B cell (primary cell): ENCODE measurements around the gene AOC2. TPM values are rescaled to one million over a fixed set of nuclear protein-coding genes. Genes with fewer than 3 reads are reported as not detected.

Source experiments
- ATAC-seq: fragments of 200-7000 bp; cut with Tn5 transposase; one replicate; pipeline ENCODE4 v1.10.0; 2021; ENCODE audit warnings: low read depth, mild to moderate bottlenecking, moderate number of reproducible peaks, moderate library complexity
- CTCF ChIA-PET: fragments of 350-600 bp; sonication (Branson Sonifier 250); formaldehyde crosslinking; loops from one replicate; lab custom pipeline; 2021; ENCODE audit warnings: antibody characterized with exemption, inconsistent platforms; lab: Charles Lee
- POLR2A ChIA-PET: fragments of 350-600 bp; sonication (Branson Sonifier 250); formaldehyde crosslinking; loops from one replicate; lab custom pipeline; 2021; ENCODE audit warnings: antibody characterized with exemption; lab: Charles Lee
- DNase-seq: peaks from one replicate; pipeline ENCODE4 v3.0.0; 2013
- H2AFZ ChIP-seq: 2 replicates; pipeline ENCODE4 v1.6.1; 2012; ENCODE audit warnings: mild to moderate bottlenecking, low read depth, low read length; ENCODE audit not compliant: insufficient read depth, poor library complexity, severe bottlenecking
- H3K27ac ChIP-seq, 2 donors: 1 replicate in 1 of 2; 2 replicates in 1 of 2; pipeline ENCODE4 v1.5.1; 2012 to 2013; ENCODE audit warnings: low read length in 2 of 2, mild to moderate bottlenecking in 2 of 2, moderate library complexity in 1 of 2
- H3K27me3 ChIP-seq, 4 experiments: fragments of 200-600 bp in 1 of 4; sonication (generic) in 1 of 4; replicated peaks in 1 of 4; 1 replicate in 2 of 4; 2 replicates in 2 of 4; pipeline versions ENCODE4 v1.6.1 to v1.7.0; 2013 to 2016; ENCODE audit warnings: low read length in 3 of 4, mild to moderate bottlenecking in 2 of 4, mixed read lengths in 1 of 4, moderate library complexity in 1 of 4; ENCODE audit not compliant: insufficient read depth in 4 of 4, control insufficient read depth in 3 of 4; ENCODE audit errors: control extremely low read depth in 1 of 4
- H3K36me3 ChIP-seq, 2 experiments: replicated peaks in 1 of 2; 1 replicate in 1 of 2; 2 replicates in 1 of 2; pipeline versions ENCODE4 v1.6.1 to v1.7.1; 2013; ENCODE audit warnings: low read length in 1 of 2; ENCODE audit not compliant: insufficient read depth in 2 of 2, control insufficient read depth in 1 of 2; ENCODE audit errors: control extremely low read depth in 1 of 2, extremely low read depth in 1 of 2
- H3K4me1 ChIP-seq, 2 donors: fragments of 200-600 bp in 1 of 2; sonication (generic) in 1 of 2; 1 replicate in 1 of 2; 2 replicates in 1 of 2; pipeline versions ENCODE4 v1.5.1 to v1.6.1; 2013 to 2017; ENCODE audit warnings: low read length in 2 of 2; ENCODE audit not compliant: control insufficient read depth in 2 of 2, insufficient read depth in 2 of 2
- H3K4me2 ChIP-seq: replicated peaks from 2 replicates; pipeline ENCODE3; 2012; ENCODE audit warnings: mild to moderate bottlenecking, low read depth, low read length; ENCODE audit not compliant: poor library complexity, severe bottlenecking
- H3K4me3 ChIP-seq, 5 experiments: fragments of 200-600 bp in 1 of 5; sonication (generic) in 1 of 5; 1 replicate in 3 of 5; 2 replicates in 2 of 5; pipeline versions ENCODE4 v1.5.1 to v1.7.0; 2011 to 2016; ENCODE audit warnings: low read length in 4 of 5, mild to moderate bottlenecking in 4 of 5, low read depth in 2 of 5, control low read depth in 1 of 5, moderate library complexity in 1 of 5; ENCODE audit not compliant: insufficient read depth in 1 of 5; ENCODE audit errors: control extremely low read depth in 1 of 5, extremely low read depth in 1 of 5
- H3K79me2 ChIP-seq: fragments of 200-600 bp; sonication (generic); one replicate; pipeline ENCODE4 v1.6.0; 2016; ENCODE audit warnings: low read length; ENCODE audit not compliant: control insufficient read depth, insufficient read depth
- H3K9ac ChIP-seq: fragments of 200-600 bp; sonication (generic); 2 replicates; pipeline ENCODE4 v1.6.1; 2017; ENCODE audit warnings: mild to moderate bottlenecking, low read length, moderate library complexity
- H3K9me3 ChIP-seq, 3 donors: one replicate each; pipeline versions ENCODE4 v1.6.1 to v1.7.1; 2013; ENCODE audit warnings: low read length in 2 of 3; ENCODE audit not compliant: control insufficient read depth in 2 of 3, insufficient read depth in 1 of 3; ENCODE audit errors: control extremely low read depth in 1 of 3
- H4K20me1 ChIP-seq: 2 replicates; pipeline ENCODE4 v1.6.0; 2012; ENCODE audit warnings: mild to moderate bottlenecking, low read length; ENCODE audit not compliant: insufficient read depth, control insufficient read depth, poor library complexity, severe bottlenecking
- H3K27ac Mint-ChIP-seq: one replicate; pipeline ENCODE4 v1.8.0; 2021; ENCODE audit warnings: mixed read lengths
- H3K27me3 Mint-ChIP-seq: one replicate; pipeline ENCODE4 v1.8.0; 2021; ENCODE audit warnings: mixed read lengths
- H3K4me1 Mint-ChIP-seq: one replicate; pipeline ENCODE4 v1.8.0; 2021; ENCODE audit warnings: mixed read lengths
- H3K4me3 Mint-ChIP-seq: one replicate; pipeline ENCODE4 v1.8.0; 2021; ENCODE audit warnings: mixed read lengths
- H3K9me3 Mint-ChIP-seq: one replicate; pipeline ENCODE4 v1.8.0; 2022; ENCODE audit warnings: mixed read lengths; ENCODE audit not compliant: insufficient read depth
- EZH2 ChIP-seq: IDR thresholded peaks from 2 replicates; pipeline ENCODE4 v1.6.1; 2012; ENCODE audit warnings: borderline replicate concordance, low read depth, mild to moderate bottlenecking, moderate library complexity, low read length; ENCODE audit not compliant: insufficient read depth, poor library complexity, severe bottlenecking
- WGBS: methylation state at CpG from one replicate; pipeline ENCODE4 v1.1.5; 2013; ENCODE audit warnings: missing lambda C conversion rate; ENCODE audit not compliant: insufficient coverage; 5-methylcytosine and 5-hydroxymethylcytosine counted together
- intact Hi-C: fragments of 100-400 bp; cut with micrococcal nuclease; formaldehyde crosslinking; loops from one replicate; pipeline ENCODE4 v1.10.0; 2022
- polyA plus RNA-seq: library from polyadenylated mRNA; depleted of rRNA; stranded (reverse); fragments of >200 nt; gene quantifications from 2 replicates; pipeline ENCODE4 v1.2.3, GENCODE V29; 2012
- total RNA-seq, 2 donors: library from RNA; stranded (reverse); fragments of 120-200 nt in 1 of 2; gene quantifications; 1 replicate in 1 of 2; 2 replicates in 1 of 2; pipeline versions ENCODE4 v1.2.3 to v1.2.4, GENCODE V29; 2013 to 2022
- TF ChIP-seq, protein P1 (sequence below): fragments of 200-600 bp; IDR thresholded peaks from one replicate; pipeline ENCODE4 v1.8.0; 2022; ENCODE audit warnings: antibody characterized with exemption, mild to moderate bottlenecking

Gene AOC2
- total and polyA plus RNA-seq, 2 donors (not counting 1 experiment from before 2014, with no cell fraction given): 1.9 to 3.8 TPM

DNA sequence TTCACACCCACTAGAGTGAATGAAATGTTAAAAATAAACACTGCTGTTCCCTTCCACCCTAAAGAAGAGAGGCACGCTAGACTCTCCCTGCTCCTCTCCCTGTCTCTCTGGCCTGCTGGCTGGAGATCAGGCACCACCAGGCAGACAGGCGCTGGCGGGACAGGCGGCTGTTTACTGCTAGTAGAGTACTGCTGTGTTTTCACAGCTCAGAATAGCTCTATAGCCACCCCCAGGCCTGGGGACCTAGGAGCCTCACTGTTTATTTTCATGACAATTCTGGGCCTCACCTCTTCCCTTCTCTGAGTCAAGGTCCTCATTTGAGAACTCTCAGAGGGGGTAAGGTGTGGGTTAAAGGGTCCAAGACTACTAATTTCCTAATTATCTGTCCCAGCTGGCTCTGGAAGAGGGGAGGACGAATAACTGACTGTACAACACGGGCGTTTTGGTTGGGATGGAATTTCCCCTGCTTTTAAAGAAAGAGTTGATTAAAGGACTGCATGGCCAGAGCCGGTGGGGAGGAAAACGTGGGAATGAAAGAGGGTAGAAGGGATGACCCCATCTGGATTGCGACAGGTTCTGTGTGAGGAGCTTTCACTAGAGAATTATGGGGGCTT, 47.3 kb downstream of the AOC2 start:
- WGBS: 92% methylated on average over 9 of the region's 10 CpGs
- Histone ChIP-seq H3K9me3 (no peaks in the 10 kb centered on the region), H3K4me2 (no peak overlapping the region), H3K4me1 (no peaks in the 10 kb centered on the region), H2AFZ (no peak overlapping the region), H4K20me1 (no peaks in the 10 kb centered on the region), H3K27ac (no peak overlapping the region), H3K27me3 (no peaks in the 10 kb centered on the region), H3K79me2 (no peaks in the 10 kb centered on the region), H3K9ac (no peak overlapping the region), H3K4me3 (no peak overlapping the region), H3K36me3 (no peaks in the 10 kb centered on the region)
- Mint-ChIP-seq H3K4me1 (no peaks in the 10 kb centered on the region), H3K27me3 (peaks cover 11% of the 10 kb centered on the region), H3K27ac (no peak overlapping the region), H3K9me3 (no peaks in the 10 kb centered on the region), H3K4me3 (no peak overlapping the region)
- TF ChIP-seq, protein P1, sequence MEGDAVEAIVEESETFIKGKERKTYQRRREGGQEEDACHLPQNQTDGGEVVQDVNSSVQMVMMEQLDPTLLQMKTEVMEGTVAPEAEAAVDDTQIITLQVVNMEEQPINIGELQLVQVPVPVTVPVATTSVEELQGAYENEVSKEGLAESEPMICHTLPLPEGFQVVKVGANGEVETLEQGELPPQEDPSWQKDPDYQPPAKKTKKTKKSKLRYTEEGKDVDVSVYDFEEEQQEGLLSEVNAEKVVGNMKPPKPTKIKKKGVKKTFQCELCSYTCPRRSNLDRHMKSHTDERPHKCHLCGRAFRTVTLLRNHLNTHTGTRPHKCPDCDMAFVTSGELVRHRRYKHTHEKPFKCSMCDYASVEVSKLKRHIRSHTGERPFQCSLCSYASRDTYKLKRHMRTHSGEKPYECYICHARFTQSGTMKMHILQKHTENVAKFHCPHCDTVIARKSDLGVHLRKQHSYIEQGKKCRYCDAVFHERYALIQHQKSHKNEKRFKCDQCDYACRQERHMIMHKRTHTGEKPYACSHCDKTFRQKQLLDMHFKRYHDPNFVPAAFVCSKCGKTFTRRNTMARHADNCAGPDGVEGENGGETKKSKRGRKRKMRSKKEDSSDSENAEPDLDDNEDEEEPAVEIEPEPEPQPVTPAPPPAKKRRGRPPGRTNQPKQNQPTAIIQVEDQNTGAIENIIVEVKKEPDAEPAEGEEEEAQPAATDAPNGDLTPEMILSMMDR: no peak
- TF ChIP-seq EZH2: no peak
- POLR2A ChIA-PET: no interaction called here
- CTCF ChIA-PET: no interaction called here
- ATAC-seq: no peak
- DNase-seq: no peak
- intact Hi-C loops: no loop called here

DNA sequence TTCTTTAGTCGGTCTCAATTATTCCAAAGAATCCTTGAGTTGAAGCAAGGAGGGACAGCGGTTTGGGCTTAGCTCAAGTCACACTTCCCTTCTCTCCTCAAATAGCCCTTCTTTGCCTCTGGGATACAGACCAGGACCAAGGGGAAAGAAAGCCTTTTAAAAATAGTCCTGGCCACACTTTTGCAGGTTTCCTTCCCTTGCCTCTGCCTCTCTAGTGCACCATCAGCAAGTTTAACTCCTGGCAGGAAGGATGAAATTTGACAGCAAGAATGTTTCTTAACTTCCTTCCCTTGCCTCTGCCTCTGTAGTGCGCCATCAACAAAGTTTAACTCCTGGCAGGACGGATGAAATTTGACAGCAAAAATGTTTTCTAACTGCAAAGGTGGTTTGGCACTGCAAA, 49.0 kb downstream of the AOC2 start:
- H3K4me3 Mint-ChIP-seq: no peak overlapping the region
- TF ChIP-seq EZH2: no peak
- TF ChIP-seq, protein P1: no peak
- H3K4me1 ChIP-seq: no peaks in the 10 kb centered on the region
- H2AFZ ChIP-seq: no peak overlapping the region
- no peaks in the 10 kb centered on the region for H3K36me3 ChIP-seq
- intact Hi-C loops: no loop called here
- H3K9ac ChIP-seq: no peak overlapping the region
- no peak overlapping the region for H3K27ac Mint-ChIP-seq
- H3K27me3 Mint-ChIP-seq: peaks cover 14% of the 10 kb centered on the region
- DNase-seq (no peak), ATAC-seq (no peak)
- no peak overlapping the region for H3K4me3 ChIP-seq
- no peaks in the 10 kb centered on the region for H3K9me3 Mint-ChIP-seq
- no peaks in the 10 kb centered on the region for H3K4me1 Mint-ChIP-seq
- ChIA-PET CTCF (no interaction called here), POLR2A (no interaction called here)
- H3K4me2 ChIP-seq: no peak overlapping the region
- WGBS: 7% methylated on average over 4 of the region's 4 CpGs
- H3K79me2 ChIP-seq: no peaks in the 10 kb centered on the region
- H4K20me1 ChIP-seq: no peaks in the 10 kb centered on the region
- H3K27me3 ChIP-seq: peaks cover 0 to 3% (median 0%) of the 10 kb centered on the region in 4 experiments
- no peaks in the 10 kb centered on the region for H3K9me3 ChIP-seq
- no peak overlapping the region for H3K27ac ChIP-seq
